Astrocyte (in vitro differentiated cells and primary cell): ENCODE data around the gene IL1RAPL2. TPM values are rescaled to one million over a fixed set of nuclear protein-coding genes. Genes with fewer than 3 reads are reported as not detected.

ENCODE experiments used
- DNase-seq: peaks from one replicate; pipeline ENCODE4 v3.0.0-alpha.2; 2010; ENCODE audit warnings: low read depth
- FAIRE-seq: peaks from 2 replicates; lab custom pipeline; 2011; peaks lifted over from hg19 to GRCh38; lab: Jason Lieb, UNC
- H2AFZ ChIP-seq: 2 replicates; pipeline ENCODE4 v1.6.0; 2012; ENCODE audit warnings: low read depth, low read length, inconsistent platforms
- H3K27ac ChIP-seq: 2 replicates; pipeline ENCODE4 v1.5.1; 2011; ENCODE audit warnings: low read depth, low read length, inconsistent platforms
- H3K27me3 ChIP-seq: 2 replicates; pipeline ENCODE4 v1.6.0; 2011; ENCODE audit warnings: low read length, inconsistent platforms; ENCODE audit not compliant: insufficient read depth
- H3K36me3 ChIP-seq: 2 replicates; pipeline ENCODE4 v1.5.1; 2011; ENCODE audit warnings: low read length, inconsistent platforms; ENCODE audit not compliant: insufficient read depth
- H3K4me1 ChIP-seq: 2 replicates; pipeline ENCODE4 v1.5.1; 2011; ENCODE audit warnings: low read length, inconsistent platforms; ENCODE audit not compliant: insufficient read depth
- H3K4me2 ChIP-seq: 2 replicates; pipeline ENCODE4 v1.6.0; 2012; ENCODE audit warnings: low read length, inconsistent platforms
- H3K4me3 ChIP-seq: 2 replicates; pipeline ENCODE4 v1.5.1; 2011; ENCODE audit warnings: low read depth, mild to moderate bottlenecking, low read length, inconsistent platforms; ENCODE audit not compliant: insufficient read depth
- H3K79me2 ChIP-seq: 2 replicates; pipeline ENCODE4 v1.6.0; 2012; ENCODE audit warnings: mild to moderate bottlenecking, low read length, inconsistent platforms; ENCODE audit not compliant: insufficient read depth
- H3K9ac ChIP-seq: 2 replicates; pipeline ENCODE4 v1.6.0; 2012; ENCODE audit warnings: mild to moderate bottlenecking, low read length, inconsistent platforms
- H3K9me3 ChIP-seq: 2 replicates; pipeline ENCODE4 v1.5.1; 2012; ENCODE audit warnings: low read depth, mild to moderate bottlenecking, low read length, inconsistent platforms; ENCODE audit not compliant: insufficient read depth
- H4K20me1 ChIP-seq: 2 replicates; pipeline ENCODE4 v1.6.0; 2012; ENCODE audit warnings: low read length, inconsistent platforms; ENCODE audit not compliant: insufficient read depth
- H3K27ac Mint-ChIP-seq: one replicate; pipeline ENCODE4 v1.8.0; 2021; ENCODE audit warnings: mild to moderate bottlenecking, mixed read lengths; ENCODE audit not compliant: unreplicated experiment
- H3K27me3 Mint-ChIP-seq: one replicate; pipeline ENCODE4 v1.8.0; 2021; ENCODE audit warnings: low read depth, mixed read lengths; ENCODE audit not compliant: unreplicated experiment
- H3K36me3 Mint-ChIP-seq: one replicate; pipeline ENCODE4 v1.8.0; 2021; ENCODE audit warnings: low read depth, mixed read lengths; ENCODE audit not compliant: unreplicated experiment
- H3K4me1 Mint-ChIP-seq: one replicate; pipeline ENCODE4 v1.8.0; 2021; ENCODE audit warnings: low read depth, mixed read lengths; ENCODE audit not compliant: unreplicated experiment
- H3K4me3 Mint-ChIP-seq: one replicate; pipeline ENCODE4 v1.8.0; 2021; ENCODE audit warnings: mild to moderate bottlenecking, moderate library complexity, mixed read lengths; ENCODE audit not compliant: unreplicated experiment
- H3K9me3 Mint-ChIP-seq: one replicate; pipeline ENCODE4 v1.8.0; 2021; ENCODE audit warnings: mild to moderate bottlenecking, mixed read lengths; ENCODE audit not compliant: unreplicated experiment
- EZH2 ChIP-seq: IDR thresholded peaks from 2 replicates; pipeline ENCODE4 v1.6.1; 2012; ENCODE audit warnings: mild to moderate bottlenecking, low read length, inconsistent platforms; ENCODE audit not compliant: insufficient read depth
- total RNA-seq: library from RNA; stranded (reverse); gene quantifications from 2 replicates; pipeline ENCODE4 v1.2.1, GENCODE V29; 2021
- TF ChIP-seq, protein P1 (sequence below): IDR thresholded peaks from 2 replicates; pipeline ENCODE4 v1.5.1; 2011; ENCODE audit warnings: low read depth, mild to moderate bottlenecking, inconsistent platforms, low read length, moderate library complexity; ENCODE audit not compliant: insufficient read depth

IL1RAPL2 gene
- total RNA-seq, 1 donor from 2014 or later, result 0.16 TPM

DNA sequence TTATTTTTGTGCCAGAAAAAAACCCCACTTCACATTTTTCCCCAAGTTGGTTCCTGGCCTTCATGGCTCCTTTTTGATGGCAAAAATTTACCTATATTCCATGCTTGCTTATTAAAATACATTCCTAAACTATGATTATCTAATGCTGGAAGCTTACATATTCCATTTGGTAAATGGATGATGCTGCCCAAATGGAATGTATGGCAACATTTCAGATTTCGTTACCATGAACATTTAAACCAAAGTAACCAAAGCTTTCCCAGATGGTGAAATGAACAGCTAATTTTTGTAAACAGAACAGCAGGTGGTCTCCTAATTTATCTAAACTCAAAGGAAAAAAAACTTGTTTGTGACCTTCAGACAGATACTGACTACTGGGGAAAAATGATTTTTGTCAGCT is 765.2 kb downstream of the IL1RAPL2 start:
- H3K9me3 ChIP-seq, result no peaks in the 10 kb centered on the region
- no peaks in the 10 kb centered on the region for H3K36me3 ChIP-seq
- no peaks in the 10 kb centered on the region for H3K4me1 Mint-ChIP-seq
- H3K27ac Mint-ChIP-seq, result no peak overlapping the region
- no peak overlapping the region for H3K9ac ChIP-seq
- no peak overlapping the region for H2AFZ ChIP-seq
- H3K36me3 Mint-ChIP-seq, result no peaks in the 10 kb centered on the region
- no peak overlapping the region for H3K27ac ChIP-seq
- no peaks in the 10 kb centered on the region for H3K27me3 ChIP-seq
- TF ChIP-seq, protein P1, sequence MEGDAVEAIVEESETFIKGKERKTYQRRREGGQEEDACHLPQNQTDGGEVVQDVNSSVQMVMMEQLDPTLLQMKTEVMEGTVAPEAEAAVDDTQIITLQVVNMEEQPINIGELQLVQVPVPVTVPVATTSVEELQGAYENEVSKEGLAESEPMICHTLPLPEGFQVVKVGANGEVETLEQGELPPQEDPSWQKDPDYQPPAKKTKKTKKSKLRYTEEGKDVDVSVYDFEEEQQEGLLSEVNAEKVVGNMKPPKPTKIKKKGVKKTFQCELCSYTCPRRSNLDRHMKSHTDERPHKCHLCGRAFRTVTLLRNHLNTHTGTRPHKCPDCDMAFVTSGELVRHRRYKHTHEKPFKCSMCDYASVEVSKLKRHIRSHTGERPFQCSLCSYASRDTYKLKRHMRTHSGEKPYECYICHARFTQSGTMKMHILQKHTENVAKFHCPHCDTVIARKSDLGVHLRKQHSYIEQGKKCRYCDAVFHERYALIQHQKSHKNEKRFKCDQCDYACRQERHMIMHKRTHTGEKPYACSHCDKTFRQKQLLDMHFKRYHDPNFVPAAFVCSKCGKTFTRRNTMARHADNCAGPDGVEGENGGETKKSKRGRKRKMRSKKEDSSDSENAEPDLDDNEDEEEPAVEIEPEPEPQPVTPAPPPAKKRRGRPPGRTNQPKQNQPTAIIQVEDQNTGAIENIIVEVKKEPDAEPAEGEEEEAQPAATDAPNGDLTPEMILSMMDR, result no peak
- no peak for TF ChIP-seq EZH2
- peak; percentile 46 for DNase-seq
- H3K4me1 ChIP-seq, result no peaks in the 10 kb centered on the region
- H3K4me3 ChIP-seq, result no peak overlapping the region
- no peak overlapping the region for H3K4me2 ChIP-seq
- H4K20me1 ChIP-seq, result no peaks in the 10 kb centered on the region
- H3K79me2 ChIP-seq, result no peaks in the 10 kb centered on the region
- no peaks in the 10 kb centered on the region for H3K9me3 Mint-ChIP-seq
- H3K4me3 Mint-ChIP-seq, result no peak overlapping the region
- H3K27me3 Mint-ChIP-seq, result no peaks in the 10 kb centered on the region
- FAIRE-seq, result peak; percentile 82

DNA sequence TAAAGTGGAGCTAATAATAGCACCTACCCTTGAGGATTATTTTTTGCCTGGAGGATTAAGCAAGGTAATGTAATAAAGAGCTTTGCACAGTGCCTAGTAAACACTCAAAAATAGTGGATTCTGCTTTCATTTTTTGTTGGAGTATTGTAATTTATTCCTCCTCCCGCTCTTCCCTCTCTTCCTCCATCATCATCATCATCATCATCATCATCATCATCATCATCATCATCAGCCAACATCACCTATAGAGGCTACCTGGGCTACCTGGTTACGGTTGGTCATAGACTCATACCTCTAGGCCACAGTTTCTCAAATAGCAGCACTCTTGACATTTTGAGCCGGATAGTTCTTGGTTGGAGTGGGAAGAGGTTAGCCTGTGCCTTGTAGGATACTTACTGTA is 781.4 kb downstream of the IL1RAPL2 start:
- no peak for TF ChIP-seq EZH2
- TF ChIP-seq, protein P1, result no peak
- Histone ChIP-seq H3K9ac (no peak overlapping the region), H3K9me3 (no peaks in the 10 kb centered on the region), H3K79me2 (no peaks in the 10 kb centered on the region), H2AFZ (no peak overlapping the region), H3K4me1 (no peaks in the 10 kb centered on the region), H3K27ac (no peak overlapping the region), H3K4me2 (no peak overlapping the region), H3K4me3 (no peak overlapping the region), H4K20me1 (no peaks in the 10 kb centered on the region), H3K36me3 (no peaks in the 10 kb centered on the region), H3K27me3 (no peaks in the 10 kb centered on the region)
- Mint-ChIP-seq H3K36me3 (no peaks in the 10 kb centered on the region), H3K9me3 (peaks cover 3% of the 10 kb centered on the region), H3K4me3 (no peak overlapping the region), H3K27ac (no peak overlapping the region), H3K4me1 (no peaks in the 10 kb centered on the region), H3K27me3 (no peaks in the 10 kb centered on the region)
- DNase-seq, result no peak
- peak; percentile 29 for FAIRE-seq

DNA sequence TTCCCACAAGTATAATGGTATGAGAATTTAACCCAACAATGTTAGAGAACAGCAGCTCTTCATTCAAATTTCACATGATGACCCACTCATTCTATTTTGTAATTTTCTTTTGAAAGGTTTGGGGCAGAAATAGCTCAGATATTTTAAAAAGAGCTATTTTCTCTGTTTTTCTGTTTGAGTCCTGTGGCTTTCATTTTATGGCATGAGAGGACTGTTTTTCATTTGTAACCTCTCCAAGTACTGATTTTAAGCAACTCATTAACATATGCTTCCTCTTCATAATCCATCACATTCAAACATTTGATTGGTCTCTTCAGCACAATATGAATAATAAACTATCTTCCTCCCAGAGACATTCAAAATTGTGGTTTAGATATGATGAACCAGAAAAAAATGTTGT is 783.5 kb downstream of the IL1RAPL2 start:
- FAIRE-seq, result no peak
- H3K27ac Mint-ChIP-seq, result no peak overlapping the region

More for the DNA sequence above, 783.5 kb downstream of the IL1RAPL2 start:
- no peak for TF ChIP-seq EZH2
- TF ChIP-seq, protein P1, result no peak
- H3K36me3 Mint-ChIP-seq, result no peaks in the 10 kb centered on the region
- Histone ChIP-seq H3K4me3 (no peak overlapping the region), H3K27me3 (no peaks in the 10 kb centered on the region), H3K9me3 (no peaks in the 10 kb centered on the region), H3K4me2 (no peak overlapping the region), H3K27ac (no peak overlapping the region), H2AFZ (no peak overlapping the region), H3K4me1 (no peaks in the 10 kb centered on the region), H3K36me3 (no peaks in the 10 kb centered on the region), H4K20me1 (no peaks in the 10 kb centered on the region), H3K79me2 (no peaks in the 10 kb centered on the region), H3K9ac (no peak overlapping the region)
- DNase-seq, result peak; percentile 6
- peaks cover 3% of the 10 kb centered on the region for H3K9me3 Mint-ChIP-seq
- no peaks in the 10 kb centered on the region for H3K4me1 Mint-ChIP-seq
- H3K4me3 Mint-ChIP-seq, result no peak overlapping the region
- no peaks in the 10 kb centered on the region for H3K27me3 Mint-ChIP-seq
